Fibroblast of skin of right biceps (primary cell): ENCODE data around the gene LRRC40.

ENCODE experiments used
- DNase-seq: peaks from one replicate; pipeline ENCODE4 v3.0.0-alpha.2; 2013

The LRRC40 gene

GRCh38 chr1:70109241-70109640 lies 96.1 kb downstream of the LRRC40 start:
- no peak for DNase-seq

- DNase-seq, result no peak
Observed at GRCh38 chr1:70103770-70104169, 101.6 kb downstream of the LRRC40 start.

- no peak for DNase-seq
Observed at GRCh38 chr1:70101774-70102173, 103.6 kb downstream of the LRRC40 start.

GRCh38 chr1:70101231-70101630 lies 104.1 kb downstream of the LRRC40 start:
- DNase-seq, result no peak
